MM.1S (cell line): ENCODE data around the gene AMIGO1.
"Not testable (repeated sequence)": the region's sequence is repeated elsewhere in the genome, so short reads cannot be mapped to it uniquely, and the experiment has no call there.

Experiments
- DNase-seq: peaks from one replicate; pipeline ENCODE4 v3.0.0-alpha.2; 2015
- H2AFZ ChIP-seq: fragments of 300-600 bp; sonication (generic); 2 replicates; pipeline ENCODE4 v1.6.0; 2016; ENCODE audit warnings: antibody characterized with exemption, low read length
- H3F3A ChIP-seq: fragments of 300-600 bp; sonication (generic); 2 replicates; pipeline ENCODE4 v1.6.1; 2016; ENCODE audit warnings: mild to moderate bottlenecking, antibody characterized with exemption, low read length, moderate library complexity, mixed read lengths; ENCODE audit not compliant: insufficient read depth
- H3K27ac ChIP-seq: fragments of 300-600 bp; sonication (generic); 2 replicates; pipeline ENCODE4 v1.5.1; 2016; ENCODE audit warnings: mild to moderate bottlenecking, low read length
- H3K27me3 ChIP-seq: fragments of 300-600 bp; sonication (generic); replicated peaks from 2 replicates; pipeline ENCODE4 v1.6.0; 2016; ENCODE audit warnings: low read length; ENCODE audit not compliant: insufficient read depth
- H3K36me3 ChIP-seq: fragments of 300-600 bp; sonication (generic); replicated peaks from 2 replicates; pipeline ENCODE4 v1.6.1; 2016; ENCODE audit warnings: mild to moderate bottlenecking, low read length, mixed read lengths; ENCODE audit not compliant: insufficient read depth
- H3K4me1 ChIP-seq: fragments of 300-600 bp; sonication (generic); 2 replicates; pipeline ENCODE4 v1.6.1; 2016; ENCODE audit warnings: low read length, mixed read lengths
- H3K4me2 ChIP-seq: fragments of 300-600 bp; sonication (generic); 2 replicates; pipeline ENCODE4 v1.6.0; 2016; ENCODE audit warnings: low read depth, low read length
- H3K4me3 ChIP-seq: fragments of 300-600 bp; sonication (generic); 2 replicates; pipeline ENCODE4 v1.5.1; 2016; ENCODE audit warnings: low read length, mixed read lengths
- H3K79me2 ChIP-seq: fragments of 300-600 bp; sonication (generic); 2 replicates; pipeline ENCODE4 v1.6.1; 2016; ENCODE audit warnings: mixed run types, low read length, mixed read lengths
- H3K9ac ChIP-seq: fragments of 300-600 bp; sonication (generic); 2 replicates; pipeline ENCODE4 v1.6.1; 2016; ENCODE audit warnings: low read length, mixed read lengths
- H3K9me2 ChIP-seq: fragments of 300-600 bp; sonication (generic); replicated peaks from 2 replicates; pipeline ENCODE4 v1.6.1; 2016; ENCODE audit warnings: mild to moderate bottlenecking, low read length, mixed read lengths; ENCODE audit not compliant: insufficient read depth
- H3K9me3 ChIP-seq: fragments of 300-600 bp; sonication (generic); replicated peaks from 2 replicates; pipeline ENCODE4 v1.6.1; 2016; ENCODE audit warnings: mild to moderate bottlenecking, low read length, mixed read lengths; ENCODE audit not compliant: insufficient read depth
- H4K20me1 ChIP-seq: fragments of 300-600 bp; sonication (generic); 2 replicates; pipeline ENCODE4 v1.6.1; 2016; ENCODE audit warnings: mild to moderate bottlenecking, low read length, moderate library complexity, mixed read lengths; ENCODE audit not compliant: insufficient read depth
- EZH2 ChIP-seq: fragments of 300-600 bp; sonication (generic); optimal IDR thresholded peaks from 2 replicates; pipeline ENCODE3; 2017; ENCODE audit warnings: low read depth, mild to moderate bottlenecking, antibody characterized with exemption, low read length, mixed read lengths
- EZH2phosphoT487 ChIP-seq: fragments of 300-600 bp; sonication (generic); IDR thresholded peaks from 2 replicates; pipeline ENCODE4 v1.6.1; 2018; ENCODE audit warnings: antibody characterized with exemption, low read length
- TF ChIP-seq, protein P1 (sequence below): fragments of 300-600 bp; sonication (generic); IDR thresholded peaks from 2 replicates; pipeline ENCODE4 v1.5.1; 2016; ENCODE audit warnings: antibody characterized with exemption, low read length, mixed read lengths

The AMIGO1 gene

DNA sequence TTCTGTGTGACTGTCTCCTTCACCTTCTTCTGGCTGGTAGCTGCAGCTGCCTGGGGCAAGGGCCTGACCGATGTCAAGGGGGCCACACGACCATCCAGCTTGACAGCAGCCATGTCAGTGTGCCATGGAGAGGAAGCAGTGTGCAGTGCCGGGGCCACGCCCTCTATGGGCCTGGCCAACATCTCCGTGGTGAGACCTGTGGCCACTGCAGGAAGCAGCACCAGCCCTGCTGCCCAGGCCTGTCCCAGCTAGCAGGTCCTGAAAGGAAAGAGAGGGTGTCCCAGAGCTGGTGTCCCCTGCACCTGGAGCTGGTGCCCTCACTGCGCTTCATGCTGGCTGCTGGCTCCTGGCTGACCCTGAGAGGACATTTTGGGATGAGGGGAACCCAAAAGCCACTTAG is 31.7 kb downstream of the AMIGO1 start:
- H3K36me3 ChIP-seq: no peaks in the 10 kb centered on the region
- no peak overlapping the region for H3K27ac ChIP-seq
- H4K20me1 ChIP-seq: no peaks in the 10 kb centered on the region
- H3K4me3 ChIP-seq: no peak overlapping the region
- no peak overlapping the region for H3K9ac ChIP-seq
- no peaks in the 10 kb centered on the region for H3F3A ChIP-seq
- H3K9me3 ChIP-seq: no peaks in the 10 kb centered on the region
- no peaks in the 10 kb centered on the region for H3K4me1 ChIP-seq
- H3K79me2 ChIP-seq: no peaks in the 10 kb centered on the region
- no peak for TF ChIP-seq EZH2phosphoT487
- TF ChIP-seq, protein P1, sequence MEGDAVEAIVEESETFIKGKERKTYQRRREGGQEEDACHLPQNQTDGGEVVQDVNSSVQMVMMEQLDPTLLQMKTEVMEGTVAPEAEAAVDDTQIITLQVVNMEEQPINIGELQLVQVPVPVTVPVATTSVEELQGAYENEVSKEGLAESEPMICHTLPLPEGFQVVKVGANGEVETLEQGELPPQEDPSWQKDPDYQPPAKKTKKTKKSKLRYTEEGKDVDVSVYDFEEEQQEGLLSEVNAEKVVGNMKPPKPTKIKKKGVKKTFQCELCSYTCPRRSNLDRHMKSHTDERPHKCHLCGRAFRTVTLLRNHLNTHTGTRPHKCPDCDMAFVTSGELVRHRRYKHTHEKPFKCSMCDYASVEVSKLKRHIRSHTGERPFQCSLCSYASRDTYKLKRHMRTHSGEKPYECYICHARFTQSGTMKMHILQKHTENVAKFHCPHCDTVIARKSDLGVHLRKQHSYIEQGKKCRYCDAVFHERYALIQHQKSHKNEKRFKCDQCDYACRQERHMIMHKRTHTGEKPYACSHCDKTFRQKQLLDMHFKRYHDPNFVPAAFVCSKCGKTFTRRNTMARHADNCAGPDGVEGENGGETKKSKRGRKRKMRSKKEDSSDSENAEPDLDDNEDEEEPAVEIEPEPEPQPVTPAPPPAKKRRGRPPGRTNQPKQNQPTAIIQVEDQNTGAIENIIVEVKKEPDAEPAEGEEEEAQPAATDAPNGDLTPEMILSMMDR: no peak
- TF ChIP-seq EZH2: no peak
- peaks cover 18% of the 10 kb centered on the region for H3K27me3 ChIP-seq
- no peaks in the 10 kb centered on the region for H3K9me2 ChIP-seq
- no peak overlapping the region for H2AFZ ChIP-seq
- H3K4me2 ChIP-seq: no peak overlapping the region
- no peak for DNase-seq

DNA sequence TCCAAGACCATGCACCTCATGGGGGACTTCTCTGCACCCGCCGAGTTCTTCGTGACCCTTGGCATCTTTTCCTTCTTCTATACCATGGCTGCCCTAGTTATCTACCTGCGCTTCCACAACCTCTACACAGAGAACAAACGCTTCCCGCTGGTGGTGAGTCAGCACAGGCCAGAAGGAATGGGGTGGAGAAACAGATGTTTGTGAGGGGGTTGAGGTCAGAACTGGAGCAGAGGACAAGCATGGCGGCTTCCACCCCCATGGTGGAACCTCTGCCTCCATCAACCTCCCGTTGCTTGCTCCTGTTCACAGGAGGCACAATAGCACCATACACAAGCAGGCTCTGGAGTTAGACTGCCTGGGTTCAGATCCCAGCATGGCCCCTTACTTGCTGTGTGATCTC is 32.7 kb downstream of the AMIGO1 start:
- Histone ChIP-seq H3K27me3 (peaks cover 18% of the 10 kb centered on the region), H3K9me2 (no peaks in the 10 kb centered on the region), H3K4me1 (no peaks in the 10 kb centered on the region), H3K4me2 (no peak overlapping the region), H4K20me1 (no peaks in the 10 kb centered on the region), H3K9ac (no peak overlapping the region), H3K9me3 (no peaks in the 10 kb centered on the region), H3K4me3 (no peak overlapping the region), H3F3A (no peaks in the 10 kb centered on the region), H3K79me2 (no peaks in the 10 kb centered on the region), H3K36me3 (no peaks in the 10 kb centered on the region), H2AFZ (no peak overlapping the region), H3K27ac (no peak overlapping the region)
- no peak for TF ChIP-seq EZH2phosphoT487
- no peak for DNase-seq

DNA sequence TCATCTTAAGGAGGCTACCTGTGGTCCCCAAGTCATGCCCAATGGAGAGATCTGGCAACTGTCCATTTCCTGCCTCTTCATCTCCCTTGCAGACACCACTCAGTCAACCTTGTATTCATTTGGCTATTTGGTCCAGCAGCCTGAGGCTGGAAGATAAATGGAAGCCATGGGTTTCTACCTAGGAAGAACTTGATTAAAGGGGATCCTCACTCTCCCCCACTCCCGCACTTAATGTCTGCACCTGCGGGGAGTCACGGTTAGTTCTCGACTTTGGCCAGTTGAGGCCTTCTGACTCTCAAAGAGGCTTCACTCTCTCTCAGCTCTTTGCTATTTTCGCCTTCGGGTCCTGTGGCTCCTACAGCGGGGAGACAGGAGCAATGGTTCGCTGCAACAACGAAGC is 34.3 kb downstream of the AMIGO1 start:
- no peaks in the 10 kb centered on the region for H3K79me2 ChIP-seq
- DNase-seq: no peak
- H2AFZ ChIP-seq: no peak overlapping the region
- H3F3A ChIP-seq: no peaks in the 10 kb centered on the region
- no peak overlapping the region for H3K27ac ChIP-seq
- TF ChIP-seq, protein P1: no peak
- no peak for TF ChIP-seq EZH2
- TF ChIP-seq EZH2phosphoT487: no peak
- H3K9ac ChIP-seq: no peak overlapping the region
- no peak overlapping the region for H3K4me3 ChIP-seq
- no peak overlapping the region for H3K4me2 ChIP-seq
- H3K9me3 ChIP-seq: no peaks in the 10 kb centered on the region
- no peaks in the 10 kb centered on the region for H3K4me1 ChIP-seq
- no peaks in the 10 kb centered on the region for H4K20me1 ChIP-seq
- H3K27me3 ChIP-seq: peaks cover 30% of the 10 kb centered on the region
- H3K36me3 ChIP-seq: no peaks in the 10 kb centered on the region
- H3K9me2 ChIP-seq: no peaks in the 10 kb centered on the region

DNA sequence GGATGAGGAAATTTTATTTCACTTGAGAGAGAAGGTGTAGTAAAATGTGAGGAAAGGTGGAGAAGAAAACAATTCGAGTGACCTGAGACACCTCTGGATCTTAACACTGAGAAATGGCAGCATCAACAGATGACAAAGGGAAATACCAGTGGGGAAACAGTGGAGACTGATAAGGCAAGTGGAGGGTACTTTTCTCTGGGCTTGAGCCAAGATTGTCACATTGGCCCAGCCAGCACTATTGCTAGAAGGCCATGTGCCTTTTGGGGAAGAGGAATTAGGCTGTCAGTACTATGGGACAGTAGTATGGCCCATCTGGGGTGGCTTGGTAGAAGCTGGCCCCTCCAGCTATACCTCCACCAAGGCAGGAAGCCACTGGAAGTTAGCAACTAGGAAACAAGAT is 34.8 kb downstream of the AMIGO1 start:
- H3K4me2 ChIP-seq: no peak overlapping the region
- H2AFZ ChIP-seq: no peak overlapping the region
- peaks cover 33% of the 10 kb centered on the region for H3K27me3 ChIP-seq
- no peaks in the 10 kb centered on the region for H4K20me1 ChIP-seq
- no peaks in the 10 kb centered on the region for H3K9me3 ChIP-seq
- H3K9me2 ChIP-seq: no peaks in the 10 kb centered on the region
- H3K4me3 ChIP-seq: no peak overlapping the region
- DNase-seq: no peak
- no peaks in the 10 kb centered on the region for H3F3A ChIP-seq
- TF ChIP-seq EZH2 (no peak), EZH2phosphoT487 (no peak)
- TF ChIP-seq, protein P1: no peak
- no peaks in the 10 kb centered on the region for H3K79me2 ChIP-seq
- H3K9ac ChIP-seq: no peak overlapping the region
- no peak overlapping the region for H3K27ac ChIP-seq
- H3K36me3 ChIP-seq: no peaks in the 10 kb centered on the region
- H3K4me1 ChIP-seq: no peaks in the 10 kb centered on the region

DNA sequence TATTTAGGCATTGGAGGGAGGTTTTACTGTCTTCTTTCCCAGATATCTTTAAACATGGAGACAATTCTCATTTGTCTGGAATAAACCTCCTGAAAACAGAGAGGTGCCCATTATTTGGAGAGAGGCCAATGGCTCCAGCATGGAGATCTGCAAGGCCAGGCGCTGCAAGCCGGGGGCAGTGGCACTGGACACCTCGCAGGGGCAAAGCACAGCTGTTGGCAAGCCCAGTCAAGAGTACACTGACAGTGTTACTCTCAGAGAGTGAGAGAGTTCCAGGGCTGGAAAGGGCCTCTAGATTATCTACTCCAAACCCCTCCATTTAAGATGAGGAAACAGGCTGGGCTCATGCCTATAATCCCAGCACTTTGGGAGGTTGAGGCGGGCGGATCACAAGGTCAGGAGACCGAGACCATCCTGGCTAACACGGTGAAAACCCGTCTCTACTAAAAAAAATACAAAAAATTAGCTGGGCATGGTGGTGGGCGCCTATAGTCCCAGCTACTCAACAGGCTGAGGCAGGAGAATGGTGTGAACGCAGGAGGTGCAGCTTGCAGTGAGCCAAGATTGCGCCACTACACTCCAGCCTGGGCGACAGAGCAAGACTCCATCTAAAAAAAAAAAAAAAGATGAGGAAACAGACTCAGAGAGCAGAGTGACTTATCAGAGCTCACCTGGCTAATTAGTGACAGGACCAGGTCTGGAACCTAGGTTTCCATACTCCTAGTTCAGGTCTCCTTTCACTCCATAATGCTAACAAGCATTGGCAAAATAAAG is 36.1 kb downstream of the AMIGO1 start:
- not testable (repeated sequence) for DNase-seq, H2AFZ ChIP-seq, H3K9me3 ChIP-seq, H3K4me3 ChIP-seq, H3K79me2 ChIP-seq, H3K4me2 ChIP-seq, H3F3A ChIP-seq, H3K4me1 ChIP-seq, H3K27ac ChIP-seq, H3K36me3 ChIP-seq, H4K20me1 ChIP-seq, H3K9ac ChIP-seq, H3K9me2 ChIP-seq
- peaks cover 40% of the 10 kb centered on the region for H3K27me3 ChIP-seq
